T-helper 2 cell treated with Interferon-gamma antibody and Interleukin-4, amounts not matched to agents 100 ng/mL and 5 ng/mL, for 36 hours (primary cell): ENCODE data around the gene DVL1. TPM values are rescaled to one million over a fixed set of nuclear protein-coding genes. Genes with fewer than 3 reads are reported as not detected.

Source experiments
- intact Hi-C: fragments of 100-400 bp; cut with micrococcal nuclease; formaldehyde crosslinking; loops from one replicate; pipeline ENCODE4 v1.15.1; 2023
- total RNA-seq: library from RNA; stranded (reverse); gene quantifications from 2 replicates; pipeline ENCODE4 v1.2.3, GENCODE V29; 2022

The DVL1 gene
- total RNA-seq, 1 donor from 2014 or later, result 31.5 TPM

- intact Hi-C loops, result no loop called here
Measured at GRCh38 chr1:1313500-1314236, 35.5 kb downstream of the DVL1 start.

GRCh38 chr1:1312450-1313314 lies 36.5 kb downstream of the DVL1 start:
- intact Hi-C loops, result no loop called here

- intact Hi-C loops, result no loop called here
Measured at GRCh38 chr1:1311107-1312104, 37.8 kb downstream of the DVL1 start.

- intact Hi-C loops, result no loop called here
Measured at GRCh38 chr1:1310476-1311053, 38.7 kb downstream of the DVL1 start.

- intact Hi-C loops, result no loop called here
Measured at GRCh38 chr1:1310109-1310385, 39.2 kb downstream of the DVL1 start.

- intact Hi-C loops, result loop anchor here (2.0 to 10.0 kb wide), 5 partner anchors 37 to 275 kb away; partner anchors contain the start of genes AURKAIP1, C1orf159, DVL1 and UBE2J2
Measured at GRCh38 chr1:1309251-1310108, 39.7 kb downstream of the DVL1 start.

GRCh38 chr1:1308756-1309250 lies 40.4 kb downstream of the DVL1 start:
- intact Hi-C loops, result loop anchor here (2.0 to 10.0 kb wide), 5 partner anchors 36 to 274 kb away; partner anchors contain the start of genes AURKAIP1, C1orf159, DVL1 and UBE2J2

- intact Hi-C loops, result loop anchor here (2.0 to 10.0 kb wide), 5 partner anchors 35 to 273 kb away; partner anchors contain the start of genes AURKAIP1, C1orf159, DVL1 and UBE2J2
Measured at GRCh38 chr1:1307923-1308755, 41.1 kb downstream of the DVL1 start, which contains the start of the genes ACAP3 and PUSL1. TSS of gene ACAP3 (minus strand) at chr1:1307930. CDS start at chr1:1307815, 115 bp downstream. TSS of gene PUSL1 (plus strand) at chr1:1308597. CDS start at chr1:1308644, 47 bp downstream.

- intact Hi-C loops, result loop anchor here (5.0 to 10.0 kb wide), 4 partner anchors 40 to 273 kb away; partner anchors contain the start of genes AURKAIP1, C1orf159 and DVL1
Measured at GRCh38 chr1:1307261-1307922, 41.8 kb downstream of the DVL1 start.

- intact Hi-C loops, result loop anchor here (5.0 to 10.0 kb wide), 4 partner anchors 41 to 272 kb away; partner anchors contain the start of genes AURKAIP1, C1orf159 and DVL1
Measured at GRCh38 chr1:1306661-1307260, 42.5 kb downstream of the DVL1 start.

GRCh38 chr1:1306070-1306660 lies 43.1 kb downstream of the DVL1 start:
- intact Hi-C loops, result loop anchor here (5.0 to 10.0 kb wide), 4 partner anchors 41 to 271 kb away; partner anchors contain the start of genes AURKAIP1, C1orf159 and DVL1

- intact Hi-C loops, result loop anchor here (1.0 to 10.0 kb wide), 5 partner anchors 19 to 271 kb away; partner anchors contain the start of genes AURKAIP1, C1orf159, CPTP and DVL1
Measured at GRCh38 chr1:1305300-1306069, 43.7 kb downstream of the DVL1 start.

GRCh38 chr1:1304331-1305299 lies 44.6 kb downstream of the DVL1 start:
- intact Hi-C loops, result loop anchor here (1.0 to 10.0 kb wide), 5 partner anchors 20 to 270 kb away; partner anchors contain the start of genes AURKAIP1, C1orf159, CPTP and DVL1

GRCh38 chr1:1303736-1304135 lies 45.5 kb downstream of the DVL1 start:
- intact Hi-C loops, result loop anchor here (10.0 kb wide), 2 partner anchors 71 to 269 kb away; partner anchors contain the start of gene AURKAIP1
